CD4-positive, alpha-beta memory T cell (primary cell): ENCODE results near the gene BMP8B. TPM values are rescaled to one million over a fixed set of nuclear protein-coding genes. Genes with fewer than 3 reads are reported as not detected.
A peak's percentile ranks its signal among the peaks of the same experiment; 100 is the strongest.

ENCODE experiments used
- CTCF ChIA-PET: fragments of 350-600 bp; sonication (Branson Sonifier 250); formaldehyde crosslinking; loops from one replicate; lab custom pipeline; 2021; ENCODE audit warnings: inconsistent platforms; ENCODE audit not compliant: partially characterized antibody; lab: Charles Lee
- POLR2A ChIA-PET: fragments of 350-600 bp; sonication (Branson Sonifier 250); formaldehyde crosslinking; loops from one replicate; lab custom pipeline; 2021; ENCODE audit not compliant: partially characterized antibody; lab: Charles Lee
- DNase-seq, 5 donors: peaks; one replicate each; pipeline versions ENCODE4 v3.0.0 to v3.0.0-alpha.2; 2020 to 2022; ENCODE audit warnings: mixed read lengths in 1 of 5
- H3K27ac ChIP-seq: one replicate; pipeline ENCODE4 v1.7.0; 2013; ENCODE audit warnings: low read depth, low read length
- H3K27me3 ChIP-seq: 2 replicates; pipeline ENCODE4 v1.7.0; 2013; ENCODE audit warnings: mild to moderate bottlenecking, low read length, moderate library complexity; ENCODE audit not compliant: insufficient read depth
- H3K36me3 ChIP-seq: 2 replicates; pipeline ENCODE4 v1.7.0; 2013; ENCODE audit warnings: mild to moderate bottlenecking, low read length, moderate library complexity; ENCODE audit not compliant: insufficient read depth
- H3K4me1 ChIP-seq: 2 replicates; pipeline ENCODE4 v1.7.0; 2013; ENCODE audit warnings: mild to moderate bottlenecking, low read length, moderate library complexity; ENCODE audit not compliant: insufficient read depth
- H3K4me3 ChIP-seq, 2 donors: one replicate each; pipeline ENCODE4 v1.7.0; 2013; ENCODE audit warnings: low read length in 2 of 2, mild to moderate bottlenecking in 1 of 2
- H3K9me3 ChIP-seq, 2 donors: one replicate each; pipeline ENCODE4 v1.7.0; 2013; ENCODE audit warnings: low read length in 2 of 2, control low read depth in 1 of 2; ENCODE audit not compliant: control insufficient read depth in 1 of 2
- H3K27ac Mint-ChIP-seq, 7 donors: one replicate each; pipeline ENCODE4 v1.8.0; 2020 to 2021; ENCODE audit warnings: mixed read lengths in 7 of 7, mild to moderate bottlenecking in 6 of 7, inconsistent platforms in 3 of 7, moderate library complexity in 3 of 7
- H3K27me3 Mint-ChIP-seq, 2 donors: one replicate each; pipeline ENCODE4 v1.8.0; 2020 to 2021; ENCODE audit warnings: mixed read lengths in 2 of 2
- H3K36me3 Mint-ChIP-seq, 2 donors: one replicate each; pipeline ENCODE4 v1.8.0; 2020 to 2021; ENCODE audit warnings: mixed read lengths in 2 of 2, inconsistent platforms in 1 of 2, mild to moderate bottlenecking in 1 of 2
- H3K4me1 Mint-ChIP-seq, 4 donors: one replicate each; pipeline ENCODE4 v1.8.0; 2020 to 2021; ENCODE audit warnings: mixed read lengths in 4 of 4, mild to moderate bottlenecking in 1 of 4
- H3K4me3 Mint-ChIP-seq, 8 donors: one replicate each; pipeline ENCODE4 v1.8.0; 2020 to 2021; ENCODE audit warnings: mixed read lengths in 8 of 8, mild to moderate bottlenecking in 7 of 8, moderate library complexity in 6 of 8, inconsistent platforms in 3 of 8
- H3K9me3 Mint-ChIP-seq, 8 donors: one replicate each; pipeline ENCODE4 v1.8.0; 2020 to 2021; ENCODE audit warnings: mixed read lengths in 8 of 8, mild to moderate bottlenecking in 5 of 8, inconsistent platforms in 3 of 8, moderate library complexity in 1 of 8
- intact Hi-C: fragments of 100-400 bp; cut with micrococcal nuclease; formaldehyde crosslinking; loops from one replicate; pipeline ENCODE4 v1.15.1; 2023
- polyA plus RNA-seq, 2 donors: library from polyadenylated mRNA; unstranded; fragments of 300-500 nt; fragmentation: Illumina TruSeq; gene quantifications; one replicate each; pipeline ENCODE4 v1.2.3, GENCODE V29; 2021
- total RNA-seq, 2 experiments: library from RNA; stranded (reverse); gene quantifications; one replicate each; pipeline ENCODE4 v1.2.3, GENCODE V29; 2021

Gene BMP8B
- total and polyA plus RNA-seq, 4 experiments from 2014 or later, result 0.03 to 0.99 (median 0.48) TPM

DNA sequence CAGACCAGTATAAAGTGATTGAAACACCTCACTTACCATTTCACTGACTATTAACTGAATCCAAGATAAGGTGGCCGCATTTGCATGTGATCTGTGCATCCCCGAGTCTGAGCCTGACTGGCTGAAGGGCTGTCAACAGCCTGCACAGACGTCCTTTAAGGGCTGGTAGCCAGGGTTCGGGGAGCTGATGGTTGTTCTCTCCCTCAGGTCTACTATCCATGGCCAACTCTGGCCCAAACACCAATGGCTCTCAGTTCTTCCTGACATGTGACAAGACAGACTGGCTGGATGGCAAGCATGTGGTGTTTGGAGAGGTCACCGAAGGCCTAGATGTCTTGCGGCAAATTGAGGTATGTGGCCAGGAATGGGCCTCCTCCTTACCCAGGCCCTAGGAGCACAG, 36.0 kb downstream of the BMP8B start:
- Histone ChIP-seq H3K4me1 (no peaks in the 10 kb centered on the region), H3K36me3 (peaks cover 94% of the 10 kb centered on the region), H3K27me3 (no peaks in the 10 kb centered on the region), H3K9me3 (no peaks in the 10 kb centered on the region), H3K4me3 (no peak overlapping the region), H3K27ac (no peak overlapping the region)
- peaks cover 63 to 89% of the 10 kb centered on the region in 2 donors for H3K36me3 Mint-ChIP-seq
- H3K4me3 Mint-ChIP-seq, result no peak overlapping the region
- intact Hi-C loops, result no loop called here
- H3K27ac Mint-ChIP-seq, result no peak overlapping the region
- POLR2A ChIA-PET, result no interaction called here
- no peaks in the 10 kb centered on the region for H3K9me3 Mint-ChIP-seq
- CTCF ChIA-PET, result interaction anchor here (1.8 kb wide), 1 partner anchor 95 kb away, joined by 5 read pairs; no protein-coding TSS in a partner anchor
- peaks cover 0 to 2% (median under 1%) of the 10 kb centered on the region in 4 donors for H3K4me1 Mint-ChIP-seq
- DNase-seq, result no peak
- no peaks in the 10 kb centered on the region for H3K27me3 Mint-ChIP-seq

- no peaks in the 10 kb centered on the region for H3K27me3 Mint-ChIP-seq
- Histone ChIP-seq H3K4me1 (no peaks in the 10 kb centered on the region), H3K4me3 (no peak overlapping the region), H3K27ac (no peak overlapping the region), H3K27me3 (no peaks in the 10 kb centered on the region), H3K9me3 (no peaks in the 10 kb centered on the region), H3K36me3 (peaks cover 93% of the 10 kb centered on the region)
- DNase-seq, result no peak
- intact Hi-C loops, result no loop called here
- H3K36me3 Mint-ChIP-seq, result peaks cover 60 to 85% of the 10 kb centered on the region in 2 donors
- H3K27ac Mint-ChIP-seq, result peak overlapping the region in 1 of 7 donors; percentile 38
- no peak overlapping the region for H3K4me3 Mint-ChIP-seq
- H3K9me3 Mint-ChIP-seq, result no peaks in the 10 kb centered on the region
- CTCF ChIA-PET, result interaction anchor here (1.8 kb wide), 1 partner anchor 94 kb away, joined by 5 read pairs; no protein-coding TSS in a partner anchor
- POLR2A ChIA-PET, result no interaction called here
- peaks cover 0 to 3% (median under 1%) of the 10 kb centered on the region in 4 donors for H3K4me1 Mint-ChIP-seq
These were observed 37.1 kb downstream of the BMP8B start for GRCh38 chr1:39751595-39751994.

GRCh38 chr1:39745016-39745670, 43.5 kb downstream of the BMP8B start:
- intact Hi-C loops, result no loop called here
- Histone ChIP-seq H3K9me3 (no peaks in the 10 kb centered on the region), H3K27ac (no peak overlapping the region), H3K4me1 (peaks cover 4% of the 10 kb centered on the region), H3K4me3 (no peak overlapping the region), H3K36me3 (peaks cover 87% of the 10 kb centered on the region), H3K27me3 (no peaks in the 10 kb centered on the region)
- DNase-seq, result no peak
- Mint-ChIP-seq H3K27ac (peak overlapping the region in 1 of 7 donors; percentile 27), H3K4me3 (no peak overlapping the region), H3K27me3 (no peaks in the 10 kb centered on the region), H3K36me3 (peaks cover 69 to 80% of the 10 kb centered on the region in 2 donors), H3K9me3 (peaks cover 0 to 1% (median 0%) of the 10 kb centered on the region in 8 donors), H3K4me1 (peaks cover 4 to 17% (median 9%) of the 10 kb centered on the region in 4 donors)
- ChIA-PET CTCF (no interaction called here), POLR2A (no interaction called here)

DNA sequence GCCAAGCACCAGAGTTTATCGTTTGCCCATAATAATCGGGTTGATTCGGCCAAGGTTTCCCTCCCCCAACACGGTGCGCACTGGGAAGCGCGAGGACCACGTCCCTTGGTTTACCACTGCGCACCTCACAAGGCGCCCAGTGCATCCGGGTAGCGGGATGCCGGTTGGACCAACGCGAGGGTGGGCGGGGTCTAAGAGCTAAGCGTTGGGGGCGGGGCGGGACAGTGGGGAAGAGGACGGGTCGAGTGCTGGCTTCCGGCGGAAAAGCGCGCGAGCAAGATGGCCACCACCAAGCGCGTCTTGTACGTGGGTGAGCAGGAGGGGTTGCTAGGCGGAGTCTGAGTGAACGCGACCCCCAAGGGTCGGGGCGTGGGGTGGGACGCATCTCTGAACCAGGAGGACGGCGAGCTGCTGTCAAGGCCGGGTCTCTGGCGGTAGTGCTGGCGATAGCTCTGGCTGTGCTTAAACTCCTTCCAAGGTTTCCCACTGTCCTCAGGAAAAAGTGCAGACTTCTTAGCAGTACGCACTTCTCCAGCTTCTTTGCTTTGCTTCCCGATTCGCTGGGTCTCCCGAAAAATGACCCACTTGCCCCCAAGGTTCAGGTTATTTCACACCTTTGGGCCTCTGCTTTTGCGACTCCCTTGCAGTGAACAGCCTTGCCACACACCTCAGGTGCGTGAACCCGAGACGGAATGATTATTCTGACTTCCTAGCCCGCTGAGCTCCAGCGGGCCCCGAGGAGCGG, 49.9 kb downstream of the BMP8B start, which contains the start of gene PPIE:
Gene PPIE (plus strand): TSS at position 261 of the 745 bp plus-strand sequence. CDS start 19 bp downstream, at position 280.
- no peaks in the 10 kb centered on the region for H3K9me3 Mint-ChIP-seq
- H3K27ac Mint-ChIP-seq, result peak within 1 kb of the TSS; percentile 87 to 99 (median 98)
- peaks cover 20 to 41% (median 29%) of the 10 kb centered on the region in 4 donors for H3K4me1 Mint-ChIP-seq
- CTCF ChIA-PET, result interaction anchor here (0.8 to 2.4 kb wide), 8 partner anchors 14 to 133 kb away, joined by 3 to 25 read pairs (median 5); partner anchors contain the start of gene HPCAL4
- intact Hi-C loops, result loop anchor here (2.0 to 5.0 kb wide), 2 partner anchors 46 to 60 kb away; partner anchors contain the start of gene HPCAL4
- peak within 1 kb of the TSS; percentile 89 to 97 for H3K4me3 ChIP-seq
- peaks cover 32 to 43% of the 10 kb centered on the region in 2 donors for H3K36me3 Mint-ChIP-seq
- peak within 1 kb of the TSS; percentile 65 for H3K27ac ChIP-seq
- no peaks in the 10 kb centered on the region for H3K9me3 ChIP-seq
- peaks cover 31% of the 10 kb centered on the region for H3K36me3 ChIP-seq
- H3K27me3 Mint-ChIP-seq, result peaks cover 6 to 20% of the 10 kb centered on the region in 2 donors
- POLR2A ChIA-PET, result interaction anchor here (0.5 to 5.0 kb wide), 22 partner anchors 9 to 1924 kb away, joined by 3 to 40 read pairs (median 4); partner anchors contain the start of genes BMP8B, HPCAL4, NT5C1A and PABPC4
- DNase-seq, result peak; percentile 83 to 90 (median 85)
- peaks cover 22% of the 10 kb centered on the region for H3K4me1 ChIP-seq
- no peaks in the 10 kb centered on the region for H3K27me3 ChIP-seq
- peak within 1 kb of the TSS; percentile 96 to 99 (median 98) for H3K4me3 Mint-ChIP-seq

DNA sequence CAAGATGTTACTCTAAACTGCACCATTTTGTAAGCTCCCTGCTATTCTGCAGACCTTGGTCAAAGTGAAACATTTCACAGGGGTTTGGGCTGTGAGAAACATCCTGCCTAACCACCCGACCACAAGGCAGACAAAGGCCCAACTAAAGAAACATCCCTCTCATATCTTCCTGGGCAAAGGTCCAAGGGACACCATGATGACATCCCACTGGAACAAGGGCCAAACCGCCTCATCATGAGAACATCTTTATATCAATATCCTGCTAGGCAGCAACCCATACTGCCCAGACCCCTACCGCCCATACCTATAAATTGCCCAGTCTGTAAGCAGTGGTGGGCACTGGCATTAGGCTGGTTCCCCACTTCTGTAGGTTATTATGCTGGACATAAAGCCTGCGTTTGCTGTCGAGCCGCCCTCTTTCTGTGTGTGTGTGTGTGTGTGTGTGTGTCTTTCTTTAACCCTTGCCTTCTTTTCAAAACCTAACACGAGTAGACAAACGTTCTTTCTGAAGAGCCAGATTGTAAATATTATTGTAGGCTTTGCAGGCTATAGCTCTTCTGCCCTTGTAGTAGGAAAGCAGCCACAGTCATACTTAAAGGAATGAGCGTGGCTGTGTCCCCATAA, 51.0 kb downstream of the BMP8B start:
- peaks cover 23 to 32% of the 10 kb centered on the region in 2 donors for H3K36me3 Mint-ChIP-seq
- H3K4me3 ChIP-seq, result no peak overlapping the region
- H3K27me3 Mint-ChIP-seq, result peaks cover 11 to 31% of the 10 kb centered on the region in 2 donors
- no peaks in the 10 kb centered on the region for H3K27me3 ChIP-seq
- ChIA-PET POLR2A (interaction anchor here (1.2 to 5.0 kb wide), 11 partner anchors 9 to 161 kb away, joined by 3 to 40 read pairs (median 6); partner anchors contain the start of genes HPCAL4, NT5C1A and PABPC4), CTCF (interaction anchor here (0.6 to 2.4 kb wide), 7 partner anchors 13 to 619 kb away, joined by 3 to 25 read pairs (median 3); partner anchors contain the start of gene HPCAL4)
- peak overlapping the region in 7 of 8 donors; percentile 0 to 98 (median 62) for H3K4me3 Mint-ChIP-seq
- H3K4me1 ChIP-seq, result peaks cover 22% of the 10 kb centered on the region
- H3K36me3 ChIP-seq, result peaks cover 20% of the 10 kb centered on the region
- intact Hi-C loops, result loop anchor here (2.0 to 5.0 kb wide), 2 partner anchors 45 to 61 kb away; partner anchors contain the start of gene HPCAL4
- no peak overlapping the region for H3K27ac ChIP-seq
- peak overlapping the region in 2 of 7 donors; percentile 62 to 98 for H3K27ac Mint-ChIP-seq
- peaks cover 20 to 41% (median 29%) of the 10 kb centered on the region in 4 donors for H3K4me1 Mint-ChIP-seq
- H3K9me3 ChIP-seq, result no peaks in the 10 kb centered on the region
- no peak for DNase-seq
- no peaks in the 10 kb centered on the region for H3K9me3 Mint-ChIP-seq

DNA sequence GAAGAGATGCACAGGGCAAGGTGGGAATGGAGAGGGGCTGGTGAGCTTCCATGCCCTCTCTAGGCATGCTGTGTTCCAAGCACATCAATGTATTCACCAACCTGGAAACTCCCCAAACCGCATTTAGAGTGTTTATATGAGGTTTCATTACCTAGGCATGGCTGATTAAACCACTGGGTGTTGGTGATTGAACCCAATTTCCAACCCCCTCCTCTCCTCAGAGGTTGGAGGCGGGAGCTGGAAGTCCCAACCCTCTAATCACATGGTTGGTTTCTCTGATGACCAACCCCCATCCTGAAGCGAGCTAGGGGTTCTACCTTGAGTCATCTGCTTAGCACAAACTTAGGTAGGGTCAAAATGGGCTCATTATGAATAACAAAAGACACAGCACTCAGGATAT, 52.9 kb downstream of the BMP8B start:
- Histone ChIP-seq H3K9me3 (no peaks in the 10 kb centered on the region), H3K4me1 (peaks cover 22% of the 10 kb centered on the region), H3K4me3 (no peak overlapping the region), H3K27ac (no peak overlapping the region), H3K36me3 (peaks cover 5% of the 10 kb centered on the region), H3K27me3 (no peaks in the 10 kb centered on the region)
- Mint-ChIP-seq H3K9me3 (no peaks in the 10 kb centered on the region), H3K4me1 (peaks cover 18 to 33% (median 23%) of the 10 kb centered on the region in 4 donors), H3K27me3 (peaks cover 13 to 39% of the 10 kb centered on the region in 2 donors), H3K4me3 (no peak overlapping the region), H3K36me3 (peaks cover 13 to 17% of the 10 kb centered on the region in 2 donors), H3K27ac (no peak overlapping the region)
- intact Hi-C loops, result loop anchor here (5.0 kb wide), 1 partner anchor 43 kb away; the partner anchor contains the start of gene HPCAL4
- CTCF ChIA-PET, result interaction anchor here (1.0 to 1.5 kb wide), 3 partner anchors 16 to 63 kb away, joined by 3 to 4 read pairs (median 3); no protein-coding TSS in a partner anchor
- no peak for DNase-seq
- POLR2A ChIA-PET, result no interaction called here
